Parathyroid adenoma (tissue), 2 donors: ENCODE measurements around the gene CIRBP.

Experiments
- H2AFZ ChIP-seq: fragments of 300-600 bp; sonication (generic); one replicate; pipeline ENCODE4 v1.7.0; 2017; ENCODE audit warnings: antibody characterized with exemption, mild to moderate bottlenecking
- H3K27ac ChIP-seq: fragments of 300-600 bp; sonication (generic); one replicate; pipeline ENCODE4 v1.7.0; 2017
- H3K27me3 ChIP-seq: fragments of 300-600 bp; sonication (generic); one replicate; pipeline ENCODE4 v1.7.0; 2017; ENCODE audit warnings: low read length; ENCODE audit not compliant: control insufficient read depth, insufficient read depth
- H3K36me3 ChIP-seq: fragments of 300-600 bp; sonication (generic); one replicate; pipeline ENCODE4 v1.7.0; 2017; ENCODE audit warnings: low read length; ENCODE audit not compliant: control insufficient read depth, insufficient read depth
- H3K4me1 ChIP-seq: fragments of 300-600 bp; sonication (generic); one replicate; pipeline ENCODE4 v1.7.0; 2017; ENCODE audit warnings: control low read depth
- H3K4me2 ChIP-seq: fragments of 300-600 bp; sonication (generic); one replicate; pipeline ENCODE4 v1.7.0; 2017; ENCODE audit warnings: low read length
- H3K4me3 ChIP-seq: fragments of 300-600 bp; sonication (generic); one replicate; pipeline ENCODE4 v1.7.0; 2017; ENCODE audit warnings: low read depth, low read length
- H3K79me2 ChIP-seq: fragments of 300-600 bp; sonication (generic); one replicate; pipeline ENCODE4 v1.7.0; 2017; ENCODE audit warnings: control low read depth
- H3K9ac ChIP-seq: fragments of 300-600 bp; sonication (generic); one replicate; pipeline ENCODE4 v1.7.0; 2017; ENCODE audit warnings: mild to moderate bottlenecking
- H3K9me3 ChIP-seq: fragments of 300-600 bp; sonication (generic); one replicate; pipeline ENCODE4 v1.7.0; 2017; ENCODE audit warnings: low read length; ENCODE audit not compliant: control insufficient read depth
- CTCF ChIP-seq: fragments of 300-600 bp; sonication (generic); IDR thresholded peaks from one replicate; pipeline ENCODE4 v1.7.0; 2017; ENCODE audit warnings: antibody characterized with exemption, mild to moderate bottlenecking
- donor health status: primary hyperparathyroidism.

CIRBP gene

GRCh38 chr19:1283207-1283916 lies 14.2 kb downstream of the CIRBP start:
- H3K9ac ChIP-seq, result no peak overlapping the region
- no peak overlapping the region for H3K27ac ChIP-seq
- no peak overlapping the region for H3K4me3 ChIP-seq
- H3K9me3 ChIP-seq, result no peaks in the 10 kb centered on the region
- peaks cover 8% of the 10 kb centered on the region for H3K4me1 ChIP-seq
- no peak overlapping the region for H2AFZ ChIP-seq
- TF ChIP-seq CTCF, result no peak
- no peaks in the 10 kb centered on the region for H3K36me3 ChIP-seq
- H3K4me2 ChIP-seq, result no peak overlapping the region
- no peaks in the 10 kb centered on the region for H3K27me3 ChIP-seq
- no peaks in the 10 kb centered on the region for H3K79me2 ChIP-seq

- Histone ChIP-seq H3K36me3 (no peaks in the 10 kb centered on the region), H3K79me2 (no peaks in the 10 kb centered on the region), H3K27me3 (no peaks in the 10 kb centered on the region), H3K4me3 (no peak overlapping the region), H3K4me1 (peaks cover 8% of the 10 kb centered on the region), H3K9me3 (no peaks in the 10 kb centered on the region), H2AFZ (no peak overlapping the region), H3K9ac (no peak overlapping the region), H3K27ac (no peak overlapping the region), H3K4me2 (no peak overlapping the region)
- no peak for TF ChIP-seq CTCF
Measured at GRCh38 chr19:1283917-1284292, 14.8 kb downstream of the CIRBP start.

GRCh38 chr19:1284293-1284978 lies 15.3 kb downstream of the CIRBP start:
- H3K9ac ChIP-seq, result no peak overlapping the region
- H3K9me3 ChIP-seq, result no peaks in the 10 kb centered on the region
- H3K27me3 ChIP-seq, result no peaks in the 10 kb centered on the region
- H3K27ac ChIP-seq, result no peak overlapping the region
- H3K36me3 ChIP-seq, result no peaks in the 10 kb centered on the region
- H3K79me2 ChIP-seq, result no peaks in the 10 kb centered on the region
- no peak for TF ChIP-seq CTCF
- H2AFZ ChIP-seq, result no peak overlapping the region
- H3K4me1 ChIP-seq, result peaks cover 8% of the 10 kb centered on the region
- H3K4me3 ChIP-seq, result no peak overlapping the region
- no peak overlapping the region for H3K4me2 ChIP-seq

- no peaks in the 10 kb centered on the region for H3K9me3 ChIP-seq
- no peak for TF ChIP-seq CTCF
- H3K9ac ChIP-seq, result no peak overlapping the region
- no peaks in the 10 kb centered on the region for H3K36me3 ChIP-seq
- peaks cover 4% of the 10 kb centered on the region for H3K4me1 ChIP-seq
- H3K27me3 ChIP-seq, result no peaks in the 10 kb centered on the region
- H3K27ac ChIP-seq, result no peak overlapping the region
- H3K79me2 ChIP-seq, result no peaks in the 10 kb centered on the region
- no peak overlapping the region for H3K4me2 ChIP-seq
- no peak overlapping the region for H2AFZ ChIP-seq
- no peak overlapping the region for H3K4me3 ChIP-seq
Measured at GRCh38 chr19:1284979-1285736, 16.0 kb downstream of the CIRBP start.
